Lung (tissue), 12 donors: ENCODE measurements around the gene SH3PXD2A. TPM values are rescaled to one million over a fixed set of nuclear protein-coding genes. Genes with fewer than 3 reads are reported as not detected.
A peak's percentile ranks its signal among the peaks of the same experiment; 100 is the strongest.

Source experiments
- ATAC-seq: fragments of 200-7000 bp; cut with Tn5 transposase; one replicate; pipeline ENCODE4 v1.9.1; 2020; ENCODE audit warnings: moderate number of reproducible peaks; ENCODE audit not compliant: insufficient read depth, low FRiP score
- DNase-seq, 3 donors: peaks; one replicate each; pipeline ENCODE4 v3.0.0-alpha.2; 2013 to 2017
- H3K27ac ChIP-seq, 2 donors: one replicate each; pipeline ENCODE4 v1.5.1; 2013; ENCODE audit warnings: mild to moderate bottlenecking in 2 of 2, moderate library complexity in 2 of 2, control low read depth in 1 of 2, inconsistent platforms in 1 of 2, low read depth in 1 of 2, low read length in 1 of 2
- H3K27me3 ChIP-seq, 3 donors: one replicate each; pipeline ENCODE4 v1.5.1; 2013; ENCODE audit warnings: low read length in 2 of 3; ENCODE audit not compliant: control insufficient read depth in 3 of 3, insufficient read depth in 3 of 3
- H3K36me3 ChIP-seq, 4 donors: one replicate each; pipeline ENCODE4 v1.5.1; 2013; ENCODE audit warnings: low read length in 4 of 4, mild to moderate bottlenecking in 1 of 4, moderate library complexity in 1 of 4; ENCODE audit not compliant: control insufficient read depth in 4 of 4, insufficient read depth in 4 of 4
- H3K4me1 ChIP-seq, 5 donors: one replicate each; pipeline ENCODE4 v1.5.1; 2013; ENCODE audit warnings: low read length in 5 of 5, mild to moderate bottlenecking in 2 of 5, moderate library complexity in 1 of 5; ENCODE audit not compliant: control insufficient read depth in 5 of 5, insufficient read depth in 5 of 5
- H3K4me3 ChIP-seq: one replicate; pipeline ENCODE4 v1.5.1; 2013; ENCODE audit warnings: mild to moderate bottlenecking, control low read depth, moderate library complexity
- H3K9ac ChIP-seq, 2 donors: one replicate each; pipeline ENCODE4 v1.5.1; 2013; ENCODE audit warnings: low read length in 2 of 2, control low read depth in 1 of 2; ENCODE audit not compliant: insufficient read depth in 1 of 2
- H3K9me3 ChIP-seq, 4 donors: one replicate each; pipeline ENCODE4 v1.5.1; 2013; ENCODE audit warnings: low read length in 3 of 4, mild to moderate bottlenecking in 1 of 4, moderate library complexity in 1 of 4; ENCODE audit not compliant: control insufficient read depth in 4 of 4, insufficient read depth in 3 of 4
- WGBS, 2 donors: extraction: QIAGEN DNeasy Blood & Tissue Kit; methylation state at CpG; one replicate each; pipeline ENCODE4 v1.1.7; 2013; 5-methylcytosine and 5-hydroxymethylcytosine counted together
- polyA plus RNA-seq, 2 donors: library from polyadenylated mRNA; stranded (reverse); fragments of 200-250 nt; gene quantifications; one replicate each; pipeline ENCODE4 v1.2.1, GENCODE V29; 2013
- total RNA-seq, 2 donors: library from RNA; depleted of rRNA in 1 of 2; stranded (reverse); fragments of >200 nt in 1 of 2; gene quantifications; one replicate each; pipeline ENCODE4 v1.2.1, GENCODE V29; 2014 to 2021
- TF ChIP-seq, protein P1 (sequence below): IDR thresholded peaks from 2 replicates; pipeline ENCODE4 v1.5.1; 2012; ENCODE audit warnings: mild to moderate bottlenecking; ENCODE audit errors: control extremely low read depth, extremely low read depth
- donor health status: control.
- donor health status: control.
- donor health status: Bipolar disorder and iron deficiency.
- donor health status: healthy.
- donor health status: DM: yes; HTN: yes; CAD: no.

Gene SH3PXD2A
- total and polyA plus RNA-seq, 4 donors: 9.9 to 53.2 (median 29.2) TPM

DNA sequence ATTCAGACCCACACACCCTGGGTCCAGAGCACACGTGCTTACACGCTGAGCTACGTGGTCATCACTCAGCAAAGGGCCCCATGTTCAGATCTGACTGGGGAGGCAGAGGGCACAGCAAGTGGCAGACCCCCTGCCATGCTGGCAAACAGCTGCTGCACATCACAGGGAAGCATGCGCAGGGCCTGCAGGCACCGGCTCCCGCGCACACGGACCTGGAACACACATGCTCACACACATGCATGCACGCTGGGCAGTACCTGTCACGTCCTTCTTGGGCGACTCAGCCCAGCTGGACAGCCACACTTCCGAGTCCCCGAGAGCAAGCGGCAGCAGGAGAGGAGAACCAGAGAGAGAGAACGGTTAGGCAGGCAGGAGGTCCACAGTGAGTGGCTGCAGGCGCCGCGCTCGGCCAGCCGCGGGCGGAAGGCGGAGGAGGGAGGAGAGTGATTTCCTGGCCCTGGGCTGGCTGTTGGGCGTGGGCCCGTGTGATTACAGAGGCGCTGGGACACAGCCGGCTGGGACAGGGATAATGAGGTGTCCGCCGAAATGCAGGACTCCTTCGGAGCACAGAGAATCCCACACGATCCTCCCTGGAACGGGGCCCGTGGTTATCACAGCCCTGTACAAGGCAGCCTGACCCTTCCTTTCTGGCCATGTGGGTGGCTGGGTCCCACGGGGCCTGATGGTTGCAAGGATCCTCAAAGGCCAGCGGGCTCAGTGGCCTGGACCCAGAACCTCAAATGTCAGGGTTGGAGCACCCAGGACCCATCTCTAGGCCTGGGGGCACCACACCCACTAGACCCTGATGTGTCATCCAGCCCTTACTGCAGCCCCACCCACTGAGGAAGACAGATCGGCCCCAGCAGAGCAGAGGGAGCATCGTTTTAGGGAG lies 186.8 kb downstream of the SH3PXD2A start:
- Histone ChIP-seq H3K4me1 (peaks cover 0 to 76% (median 14%) of the 10 kb centered on the region in 5 donors), H3K27me3 (no peaks in the 10 kb centered on the region), H3K27ac (peak overlapping the region; percentile 21 to 80), H3K4me3 (peak overlapping the region; percentile 0), H3K36me3 (peaks cover 0 to 9% (median 3%) of the 10 kb centered on the region in 4 donors), H3K9me3 (no peaks in the 10 kb centered on the region), H3K9ac (peak overlapping the region in 1 of 2 donors; percentile 7)
- TF ChIP-seq, protein P1, sequence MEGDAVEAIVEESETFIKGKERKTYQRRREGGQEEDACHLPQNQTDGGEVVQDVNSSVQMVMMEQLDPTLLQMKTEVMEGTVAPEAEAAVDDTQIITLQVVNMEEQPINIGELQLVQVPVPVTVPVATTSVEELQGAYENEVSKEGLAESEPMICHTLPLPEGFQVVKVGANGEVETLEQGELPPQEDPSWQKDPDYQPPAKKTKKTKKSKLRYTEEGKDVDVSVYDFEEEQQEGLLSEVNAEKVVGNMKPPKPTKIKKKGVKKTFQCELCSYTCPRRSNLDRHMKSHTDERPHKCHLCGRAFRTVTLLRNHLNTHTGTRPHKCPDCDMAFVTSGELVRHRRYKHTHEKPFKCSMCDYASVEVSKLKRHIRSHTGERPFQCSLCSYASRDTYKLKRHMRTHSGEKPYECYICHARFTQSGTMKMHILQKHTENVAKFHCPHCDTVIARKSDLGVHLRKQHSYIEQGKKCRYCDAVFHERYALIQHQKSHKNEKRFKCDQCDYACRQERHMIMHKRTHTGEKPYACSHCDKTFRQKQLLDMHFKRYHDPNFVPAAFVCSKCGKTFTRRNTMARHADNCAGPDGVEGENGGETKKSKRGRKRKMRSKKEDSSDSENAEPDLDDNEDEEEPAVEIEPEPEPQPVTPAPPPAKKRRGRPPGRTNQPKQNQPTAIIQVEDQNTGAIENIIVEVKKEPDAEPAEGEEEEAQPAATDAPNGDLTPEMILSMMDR: no peak
- peak; percentile 96 to 97 (median 96) for DNase-seq
- WGBS, 2 donors: 37 to 42% methylated on average over 35 to 37 of the region's 37 CpGs
- peak; percentile 55 for ATAC-seq

DNA sequence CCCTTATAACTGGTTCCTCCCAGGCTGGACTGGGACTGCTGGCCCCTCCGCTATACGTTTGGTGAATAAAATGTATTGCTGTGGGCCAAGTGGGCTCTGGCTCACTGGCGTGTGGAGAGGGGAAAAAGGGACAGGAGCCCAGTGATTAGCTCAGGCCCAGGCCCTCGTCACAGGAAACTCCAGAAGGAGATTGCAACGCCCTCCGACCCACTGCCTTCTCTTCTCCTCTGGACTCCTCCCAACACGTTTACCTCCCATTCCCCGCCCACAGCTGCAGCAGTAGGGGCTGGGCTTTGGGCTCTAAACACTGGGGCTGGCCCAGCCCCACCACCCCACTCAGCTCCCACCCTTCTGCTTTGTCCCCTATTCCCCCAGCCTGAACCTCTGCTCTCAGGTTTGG lies 188.0 kb downstream of the SH3PXD2A start:
- Histone ChIP-seq H3K27me3 (no peaks in the 10 kb centered on the region), H3K9me3 (no peaks in the 10 kb centered on the region), H3K4me1 (peaks cover 0 to 78% (median 20%) of the 10 kb centered on the region in 5 donors), H3K27ac (peak overlapping the region in 1 of 2 donors; percentile 26), H3K36me3 (peaks cover 0 to 9% (median 3%) of the 10 kb centered on the region in 4 donors), H3K4me3 (no peak overlapping the region), H3K9ac (peak overlapping the region in 1 of 2 donors; percentile 78)
- ATAC-seq (no peak), DNase-seq (peak; percentile 92 to 97 (median 95))
- TF ChIP-seq, protein P1: no peak
- 43 to 62% methylated on average over 8 of the region's 8 CpGs for WGBS, 2 donors

DNA sequence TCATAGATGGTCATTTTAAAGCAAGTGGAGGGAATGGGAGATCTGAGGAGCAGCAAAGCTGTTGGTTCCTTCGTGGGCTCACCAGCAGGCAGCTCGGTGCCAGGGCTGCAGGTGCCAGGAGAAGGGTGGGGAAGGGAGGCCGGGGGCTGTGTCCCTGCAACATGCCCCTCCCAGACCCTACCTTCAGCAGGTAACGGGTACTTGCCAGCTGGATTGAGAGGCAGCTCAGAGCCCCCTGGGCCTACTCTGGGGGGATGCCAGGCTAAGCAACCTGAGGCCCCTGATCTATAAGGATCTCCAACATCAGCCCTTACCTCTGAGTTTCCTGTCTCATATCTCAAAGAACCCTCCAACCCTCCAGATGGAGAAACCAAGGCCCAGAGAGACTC lies 188.6 kb downstream of the SH3PXD2A start:
- TF ChIP-seq, protein P1: no peak
- Histone ChIP-seq H3K36me3 (peaks cover 0 to 9% (median 3%) of the 10 kb centered on the region in 4 donors), H3K4me3 (no peak overlapping the region), H3K27ac (peak overlapping the region in 1 of 2 donors; percentile 13), H3K27me3 (no peaks in the 10 kb centered on the region), H3K9ac (peak overlapping the region in 1 of 2 donors; percentile 78), H3K9me3 (no peaks in the 10 kb centered on the region), H3K4me1 (peaks cover 0 to 75% (median 20%) of the 10 kb centered on the region in 5 donors)
- DNase-seq: no peak
- no peak for ATAC-seq
- WGBS, 2 donors: 92 to 100% methylated on average over 4 of the region's 4 CpGs
